ENCODE results near the gene HIVEP1.

Gene HIVEP1

DNA sequence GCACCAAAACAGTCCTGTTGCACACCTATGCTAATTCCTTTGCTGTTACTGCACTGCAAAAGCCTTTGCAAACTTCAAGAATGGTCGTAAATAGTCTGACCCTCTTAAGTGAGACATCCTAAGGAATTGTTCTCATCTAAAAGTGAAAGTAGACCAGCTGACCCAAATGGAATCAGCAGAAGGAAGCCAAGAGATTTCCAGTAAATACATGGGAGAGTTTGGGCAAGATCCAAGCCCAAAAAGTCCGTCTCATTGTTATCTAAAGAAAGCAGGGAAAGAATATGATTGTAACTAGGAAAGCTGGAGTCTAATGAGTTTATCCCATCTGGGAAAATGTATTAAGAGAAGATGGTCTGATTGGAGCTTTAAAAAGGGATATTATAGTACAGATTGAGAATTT is 43.0 kb upstream of the HIVEP1 start:
- TF ChIP-seq, protein P1, sequence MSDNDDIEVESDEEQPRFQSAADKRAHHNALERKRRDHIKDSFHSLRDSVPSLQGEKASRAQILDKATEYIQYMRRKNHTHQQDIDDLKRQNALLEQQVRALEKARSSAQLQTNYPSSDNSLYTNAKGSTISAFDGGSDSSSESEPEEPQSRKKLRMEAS (IDR thresholded peaks at IDR 0.05; ENCODE audit: low read depth, low read length): no peak
- no peak for TF ChIP-seq POLR2A (IDR thresholded peaks at IDR 0.05; ENCODE audit: extremely low read depth, insufficient read length)
- TF ChIP-seq, protein P2, sequence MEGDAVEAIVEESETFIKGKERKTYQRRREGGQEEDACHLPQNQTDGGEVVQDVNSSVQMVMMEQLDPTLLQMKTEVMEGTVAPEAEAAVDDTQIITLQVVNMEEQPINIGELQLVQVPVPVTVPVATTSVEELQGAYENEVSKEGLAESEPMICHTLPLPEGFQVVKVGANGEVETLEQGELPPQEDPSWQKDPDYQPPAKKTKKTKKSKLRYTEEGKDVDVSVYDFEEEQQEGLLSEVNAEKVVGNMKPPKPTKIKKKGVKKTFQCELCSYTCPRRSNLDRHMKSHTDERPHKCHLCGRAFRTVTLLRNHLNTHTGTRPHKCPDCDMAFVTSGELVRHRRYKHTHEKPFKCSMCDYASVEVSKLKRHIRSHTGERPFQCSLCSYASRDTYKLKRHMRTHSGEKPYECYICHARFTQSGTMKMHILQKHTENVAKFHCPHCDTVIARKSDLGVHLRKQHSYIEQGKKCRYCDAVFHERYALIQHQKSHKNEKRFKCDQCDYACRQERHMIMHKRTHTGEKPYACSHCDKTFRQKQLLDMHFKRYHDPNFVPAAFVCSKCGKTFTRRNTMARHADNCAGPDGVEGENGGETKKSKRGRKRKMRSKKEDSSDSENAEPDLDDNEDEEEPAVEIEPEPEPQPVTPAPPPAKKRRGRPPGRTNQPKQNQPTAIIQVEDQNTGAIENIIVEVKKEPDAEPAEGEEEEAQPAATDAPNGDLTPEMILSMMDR (IDR thresholded peaks at IDR 0.05; ENCODE audit: low read depth, low read length): no peak
- no peak for DNase-seq (ENCODE audit: low read depth)
- H3K4me3 ChIP-seq (ENCODE audit: low read depth, low read length): no peak overlapping the region

DNA sequence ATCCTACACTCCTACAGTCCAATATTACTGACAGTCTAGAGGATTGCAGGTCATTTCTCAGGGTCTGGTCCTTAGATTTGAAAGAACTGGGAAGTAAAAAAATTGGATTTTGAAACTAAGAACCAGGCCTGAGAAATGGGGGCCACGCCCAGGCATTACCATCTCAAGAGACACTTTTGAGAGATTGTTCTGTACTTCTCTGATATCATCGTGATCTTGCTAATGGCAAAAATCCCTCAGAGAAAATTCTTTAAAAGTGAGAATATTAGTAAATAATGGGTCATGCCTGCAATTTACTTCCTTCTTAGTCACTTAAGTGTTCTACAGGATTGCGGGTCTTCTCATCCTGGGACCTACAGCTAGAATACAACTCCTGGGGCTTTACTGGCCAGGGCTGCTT is 42.0 kb upstream of the HIVEP1 start:
- no peak for DNase-seq (ENCODE audit: low read depth)
- no peak overlapping the region for H3K4me3 ChIP-seq (ENCODE audit: low read depth, low read length)
- TF ChIP-seq, protein P1 (IDR thresholded peaks at IDR 0.05; ENCODE audit: low read depth, low read length): no peak
- TF ChIP-seq POLR2A (IDR thresholded peaks at IDR 0.05; ENCODE audit: extremely low read depth, insufficient read length) (no peak), MYC (IDR thresholded peaks at IDR 0.05; ENCODE audit: low read depth, low read length) (no peak)
- TF ChIP-seq, protein P2 (IDR thresholded peaks at IDR 0.05; ENCODE audit: low read depth, low read length): no peak

DNA sequence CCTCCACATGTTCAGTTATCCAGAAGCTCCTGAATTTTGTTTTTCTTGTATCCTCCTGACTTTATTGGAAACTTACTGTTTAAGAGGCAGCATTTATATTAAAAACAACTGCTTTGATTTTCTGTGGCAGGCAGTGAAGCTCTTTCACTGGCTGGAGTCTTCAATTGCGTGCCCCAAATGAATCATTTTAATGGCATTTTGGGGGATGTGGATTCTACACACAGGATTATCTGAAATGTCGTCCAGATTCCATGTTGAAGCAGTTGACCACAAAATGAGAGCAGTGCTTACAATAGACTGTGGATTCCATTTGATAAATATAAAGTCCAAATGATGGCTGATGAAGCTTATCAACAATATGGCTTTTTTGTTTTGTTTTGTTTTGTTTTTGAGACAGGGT is 41.0 kb upstream of the HIVEP1 start:
- H3K4me3 ChIP-seq (ENCODE audit: low read depth, low read length): no peak overlapping the region
- TF ChIP-seq, protein P1 (IDR thresholded peaks at IDR 0.05; ENCODE audit: low read depth, low read length): no peak
- TF ChIP-seq, protein P2 (IDR thresholded peaks at IDR 0.05; ENCODE audit: low read depth, low read length): no peak
- TF ChIP-seq POLR2A (IDR thresholded peaks at IDR 0.05; ENCODE audit: extremely low read depth, insufficient read length) (no peak), MYC (IDR thresholded peaks at IDR 0.05; ENCODE audit: low read depth, low read length) (no peak)
- DNase-seq (ENCODE audit: low read depth): no peak

DNA sequence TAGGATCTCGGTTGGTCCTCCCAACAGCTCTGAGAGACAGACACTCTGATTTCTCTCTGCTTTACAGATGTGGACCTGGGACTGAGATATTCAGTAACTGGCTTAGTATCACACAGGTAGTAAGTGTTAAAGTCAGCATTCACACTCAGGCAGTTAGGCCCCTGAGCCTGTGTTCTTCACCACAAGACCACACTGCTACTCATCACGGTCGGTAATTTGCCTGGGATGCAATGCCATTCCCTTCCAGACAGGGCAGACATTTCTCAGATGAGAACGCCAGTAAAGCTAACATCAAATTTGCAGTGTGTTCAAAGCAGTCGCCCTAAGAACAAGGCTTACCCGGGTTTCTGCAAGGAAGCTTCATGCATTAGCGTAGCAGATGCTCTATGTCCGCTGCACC is 39.8 kb upstream of the HIVEP1 start:
- no peak overlapping the region for H3K4me3 ChIP-seq (ENCODE audit: low read depth, low read length)
- no peak for DNase-seq (ENCODE audit: low read depth)
- no peak for TF ChIP-seq MYC (IDR thresholded peaks at IDR 0.05; ENCODE audit: low read depth, low read length)
- no peak for TF ChIP-seq POLR2A (IDR thresholded peaks at IDR 0.05; ENCODE audit: extremely low read depth, insufficient read length)

DNA sequence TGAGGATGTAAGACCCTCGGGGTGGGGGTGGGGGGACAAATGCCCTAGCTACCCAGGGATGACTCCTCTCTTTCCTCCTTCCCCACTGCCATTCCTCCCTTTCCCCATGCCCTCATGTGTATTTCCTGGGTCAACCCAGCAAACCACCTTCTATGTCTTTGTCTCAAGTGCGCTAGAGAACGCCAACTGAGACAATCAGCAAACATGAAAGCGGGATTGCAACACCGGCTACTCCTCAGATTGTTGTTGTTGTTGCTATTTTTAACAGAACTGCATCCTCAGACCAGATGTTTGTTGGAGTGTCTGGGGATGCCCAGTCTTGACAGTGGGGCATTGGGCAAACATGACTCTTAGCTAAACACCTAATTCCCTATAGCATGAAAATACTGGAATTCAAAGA is 39.3 kb upstream of the HIVEP1 start:
- DNase-seq (ENCODE audit: low read depth): no peak
- TF ChIP-seq, protein P2 (IDR thresholded peaks at IDR 0.05; ENCODE audit: low read depth, low read length): no peak
- TF ChIP-seq POLR2A (IDR thresholded peaks at IDR 0.05; ENCODE audit: extremely low read depth, insufficient read length) (no peak), MYC (IDR thresholded peaks at IDR 0.05; ENCODE audit: low read depth, low read length) (no peak)
- TF ChIP-seq, protein P1 (IDR thresholded peaks at IDR 0.05; ENCODE audit: low read depth, low read length): no peak
- H3K4me3 ChIP-seq (ENCODE audit: low read depth, low read length): no peak overlapping the region

DNA sequence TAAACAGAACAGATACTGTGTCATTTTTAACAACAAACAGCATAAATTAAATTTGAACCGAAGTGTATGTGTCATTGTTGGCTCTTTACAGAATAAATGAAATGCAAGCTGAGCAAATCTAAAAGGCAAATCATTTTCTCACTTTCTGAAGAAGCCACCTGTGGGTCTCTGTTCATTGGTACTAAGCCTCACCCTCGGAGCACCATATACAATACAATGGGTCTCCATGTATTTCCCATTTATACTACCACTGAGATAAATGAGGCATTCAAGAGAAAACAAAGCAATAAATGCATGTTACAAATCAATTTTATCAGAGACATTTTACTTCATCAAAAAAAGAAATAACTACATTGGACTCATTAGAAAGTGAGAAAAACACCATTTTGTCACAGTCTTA is 38.9 kb upstream of the HIVEP1 start:
- H3K4me3 ChIP-seq (ENCODE audit: low read depth, low read length): no peak overlapping the region
- no peak for TF ChIP-seq POLR2A (IDR thresholded peaks at IDR 0.05; ENCODE audit: extremely low read depth, insufficient read length)
- TF ChIP-seq, protein P1 (IDR thresholded peaks at IDR 0.05; ENCODE audit: low read depth, low read length): no peak
- TF ChIP-seq, protein P2 (IDR thresholded peaks at IDR 0.05; ENCODE audit: low read depth, low read length): no peak
- TF ChIP-seq MYC (IDR thresholded peaks at IDR 0.05; ENCODE audit: low read depth, low read length): no peak
- DNase-seq (ENCODE audit: low read depth): no peak

Measured in NB4 (cell line).